GM18951 (cell line): Measurements from ENCODE around the gene GDF7.
"Not testable (repeated sequence)": the region's sequence is repeated elsewhere in the genome, so short reads cannot be mapped to it uniquely, and the experiment has no call there.

Source experiments
- POLR2A ChIP-seq: IDR thresholded peaks from 4 replicates; pipeline ENCODE4 v1.6.1; 2011; ENCODE audit warnings: mild to moderate bottlenecking; ENCODE audit not compliant: insufficient read length, insufficient read depth; ENCODE audit errors: extremely low read depth
- in situ Hi-C: fragments of 300-500 bp; cut with MboI; formaldehyde crosslinking; loops from one replicate; pipeline ENCODE4 v1.12.0; 2022; ENCODE audit warnings: low sequenced_read_pairs, mixed read lengths, inconsistent platforms; ENCODE audit not compliant: unreplicated experiment

Gene GDF7

GRCh38 chr2:20706217-20706616, 39.3 kb downstream of the GDF7 start:
- in situ Hi-C loops, result no loop called here

DNA sequence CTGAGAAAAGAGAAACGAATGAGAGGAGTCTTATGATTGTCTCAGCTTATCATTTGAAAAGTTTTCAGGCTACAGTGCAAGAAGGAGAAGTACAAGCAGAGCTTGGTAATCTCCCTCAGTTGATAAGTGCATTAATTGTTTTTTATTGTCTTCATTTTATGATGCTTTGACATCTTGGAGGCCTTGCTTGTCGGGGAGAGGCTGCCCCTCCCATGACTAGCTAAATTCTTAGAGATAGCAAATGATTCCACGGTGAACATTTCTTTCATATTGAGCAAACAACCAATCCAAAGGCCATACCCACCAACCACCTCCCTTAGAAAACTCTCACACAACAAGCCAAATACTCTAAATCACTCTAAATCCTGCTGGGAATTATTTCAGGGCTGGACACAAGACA, 39.8 kb downstream of the GDF7 start:
- TF ChIP-seq POLR2A, result no peak
- in situ Hi-C loops, result no loop called here

More at GRCh38 chr2:20706217-20706616, 39.3 kb downstream of the GDF7 start:
- TF ChIP-seq POLR2A, result no peak

DNA sequence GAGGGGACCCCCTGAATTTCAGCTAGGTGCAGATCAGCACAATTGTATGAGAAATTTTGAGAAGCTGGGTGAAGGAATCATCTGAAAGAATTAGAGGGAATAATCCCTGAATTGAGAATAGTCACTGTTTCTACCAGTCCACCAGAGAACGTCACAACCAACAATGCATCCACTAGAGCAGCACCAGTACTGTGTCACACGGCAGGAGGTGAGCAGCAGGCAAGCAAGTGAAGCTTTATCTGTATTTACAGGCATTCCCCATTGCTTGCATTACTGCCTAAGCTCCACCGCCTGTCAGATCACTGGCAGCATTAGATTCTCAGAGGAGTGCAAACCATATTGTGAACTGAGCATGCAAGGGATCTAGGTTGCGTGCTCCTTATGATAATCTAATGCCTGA, 40.7 kb downstream of the GDF7 start:
- TF ChIP-seq POLR2A, result no peak
- in situ Hi-C loops, result no loop called here

GRCh38 chr2:20711641-20712040, 44.7 kb downstream of the GDF7 start:
- in situ Hi-C loops, result not testable (repeated sequence)

DNA sequence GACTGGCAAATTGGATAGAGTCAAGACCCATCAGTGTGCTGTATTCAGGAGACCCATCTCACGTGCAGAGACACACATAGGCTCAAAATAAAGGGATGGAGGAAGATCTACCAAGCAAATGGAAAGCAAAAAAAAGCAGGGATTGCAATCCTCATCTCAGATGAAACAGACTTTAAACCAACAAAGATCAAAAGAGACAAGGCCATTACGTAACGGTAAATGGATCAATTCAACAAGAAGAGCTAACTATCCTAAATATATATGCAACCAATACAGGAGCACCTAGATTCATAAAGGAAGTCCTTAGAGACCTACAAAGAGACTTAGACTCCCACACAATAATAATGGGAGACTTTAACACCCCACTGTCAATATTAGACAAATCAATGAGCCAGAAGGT, 46.6 kb downstream of the GDF7 start:
- in situ Hi-C loops, result not testable (repeated sequence)

DNA sequence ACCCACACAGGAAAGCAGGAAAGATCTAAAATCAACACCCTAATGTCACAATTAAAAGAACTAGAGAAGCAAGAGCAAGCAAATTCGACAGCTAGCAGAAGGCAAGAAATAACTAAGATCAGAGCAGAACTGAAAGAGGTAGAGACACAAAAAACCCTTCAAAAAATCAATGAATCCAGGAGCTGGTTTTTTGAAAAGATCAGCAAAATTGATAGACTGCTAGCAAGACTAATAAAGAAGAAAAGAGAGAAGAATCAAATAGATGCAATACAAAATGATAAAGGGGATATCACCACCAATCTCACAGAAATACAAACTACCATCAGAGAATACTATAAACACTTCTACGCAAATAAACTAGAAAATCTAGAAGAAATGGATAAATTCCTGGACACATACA, 47.5 kb downstream of the GDF7 start:
- in situ Hi-C loops, result not testable (repeated sequence)

DNA sequence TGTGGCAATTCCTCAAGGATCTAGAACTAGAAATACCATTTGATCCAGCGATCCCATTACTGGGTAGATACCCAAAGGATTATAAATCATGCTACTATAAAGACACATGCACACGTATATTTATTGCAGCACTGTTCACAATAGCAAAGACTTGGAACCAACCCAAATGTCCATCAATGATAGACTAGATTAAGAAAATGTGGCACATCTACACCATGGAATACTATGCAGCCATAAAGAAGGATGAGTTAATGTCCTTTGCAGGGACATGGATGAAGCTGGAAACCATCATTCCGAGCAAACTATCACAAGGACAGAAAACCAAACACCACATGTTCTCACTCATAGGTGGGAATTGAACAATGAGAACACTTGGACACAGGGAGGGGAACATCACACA, 49.2 kb downstream of the GDF7 start:
- in situ Hi-C loops, result not testable (repeated sequence)

- in situ Hi-C loops, result no loop called here
- TF ChIP-seq POLR2A, result no peak
Observed at GRCh38 chr2:20717641-20718040, 50.7 kb downstream of the GDF7 start.

GRCh38 chr2:20722592-20723240, 55.8 kb downstream of the GDF7 start:
- no peak for TF ChIP-seq POLR2A
- in situ Hi-C loops, result no loop called here

DNA sequence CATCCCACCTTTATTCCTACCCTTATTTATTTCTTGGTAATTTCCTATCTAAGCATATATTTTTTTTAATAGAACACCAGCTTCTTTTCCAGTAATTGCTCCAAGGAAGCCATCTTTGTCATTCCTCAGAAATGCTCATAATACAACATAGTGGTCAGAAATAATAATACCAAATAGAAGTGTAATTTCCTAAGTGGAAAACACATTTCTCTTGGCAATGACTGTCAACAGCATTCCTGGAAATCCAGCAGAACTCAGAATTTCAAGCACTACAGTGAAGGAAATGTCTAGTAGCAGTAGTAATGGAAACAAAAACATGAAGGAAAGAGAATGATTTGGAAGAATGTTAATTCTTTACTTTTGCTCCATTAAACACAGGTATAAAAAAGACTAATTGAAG, 56.6 kb downstream of the GDF7 start:
- in situ Hi-C loops, result no loop called here
- TF ChIP-seq POLR2A, result no peak

DNA sequence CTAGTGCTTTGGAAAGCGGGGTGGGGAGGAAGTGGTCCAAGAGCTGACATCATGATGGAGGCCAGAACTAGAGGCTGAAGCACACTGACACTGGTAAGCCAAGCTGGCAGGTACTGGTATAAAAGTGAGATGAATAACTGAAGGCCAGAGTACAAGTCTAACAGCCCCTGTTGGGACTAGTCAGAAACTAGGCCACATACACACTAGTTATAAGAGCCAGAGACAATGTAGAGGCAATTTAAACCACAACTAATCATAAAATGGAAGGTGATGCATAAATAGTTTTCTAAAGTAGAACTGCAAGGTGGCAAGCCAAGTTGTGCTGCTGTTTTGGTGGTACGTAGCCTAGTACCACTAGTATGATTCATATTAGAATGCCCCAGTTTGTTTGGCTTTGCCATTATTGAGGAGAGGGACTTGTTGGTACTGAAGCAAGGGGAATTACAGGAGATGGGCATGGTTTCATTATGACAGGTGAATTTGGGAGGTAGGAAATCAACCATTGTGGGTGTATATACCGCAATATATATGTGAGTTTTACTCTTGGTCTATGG, 57.6 kb downstream of the GDF7 start:
- TF ChIP-seq POLR2A, result no peak
- in situ Hi-C loops, result no loop called here

DNA sequence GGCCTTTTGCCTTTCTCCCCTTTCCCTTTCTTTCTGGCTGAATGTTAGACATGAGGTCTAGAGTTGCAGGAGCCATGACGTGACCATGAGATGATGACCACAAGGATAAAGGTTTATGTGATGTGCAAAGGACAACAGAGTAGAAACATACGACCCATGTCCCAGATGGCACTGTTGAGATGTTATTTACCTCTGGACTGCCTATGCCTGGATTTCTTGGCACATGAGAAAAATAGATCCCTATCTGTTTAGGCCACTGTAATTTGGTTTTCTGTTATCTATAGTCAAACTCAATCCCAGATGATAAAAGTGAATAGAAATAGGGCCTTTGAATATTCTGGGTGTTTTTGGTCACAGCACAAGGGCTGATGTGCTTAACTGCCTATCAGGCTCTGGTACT, 58.8 kb downstream of the GDF7 start:
- TF ChIP-seq POLR2A, result no peak
- in situ Hi-C loops, result no loop called here

DNA sequence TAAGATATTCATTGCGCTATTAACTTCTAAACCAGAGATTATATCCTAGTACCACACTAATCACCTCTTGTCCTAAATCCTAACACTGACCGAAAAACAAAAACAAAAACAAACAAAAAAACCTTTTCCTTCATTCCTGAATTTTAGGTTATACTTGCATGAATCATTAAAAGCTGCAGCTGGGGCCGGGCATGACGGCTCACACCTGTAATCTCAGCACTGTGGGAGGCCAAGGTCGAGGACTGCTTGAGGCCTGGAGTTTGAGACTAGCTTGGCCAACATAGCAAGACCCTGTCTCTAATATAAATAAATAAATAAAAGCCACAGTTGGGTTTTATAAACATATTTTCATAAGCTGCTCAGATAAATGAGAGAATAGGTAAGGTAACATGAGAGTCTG, 60.0 kb downstream of the GDF7 start:
- TF ChIP-seq POLR2A, result no peak

DNA sequence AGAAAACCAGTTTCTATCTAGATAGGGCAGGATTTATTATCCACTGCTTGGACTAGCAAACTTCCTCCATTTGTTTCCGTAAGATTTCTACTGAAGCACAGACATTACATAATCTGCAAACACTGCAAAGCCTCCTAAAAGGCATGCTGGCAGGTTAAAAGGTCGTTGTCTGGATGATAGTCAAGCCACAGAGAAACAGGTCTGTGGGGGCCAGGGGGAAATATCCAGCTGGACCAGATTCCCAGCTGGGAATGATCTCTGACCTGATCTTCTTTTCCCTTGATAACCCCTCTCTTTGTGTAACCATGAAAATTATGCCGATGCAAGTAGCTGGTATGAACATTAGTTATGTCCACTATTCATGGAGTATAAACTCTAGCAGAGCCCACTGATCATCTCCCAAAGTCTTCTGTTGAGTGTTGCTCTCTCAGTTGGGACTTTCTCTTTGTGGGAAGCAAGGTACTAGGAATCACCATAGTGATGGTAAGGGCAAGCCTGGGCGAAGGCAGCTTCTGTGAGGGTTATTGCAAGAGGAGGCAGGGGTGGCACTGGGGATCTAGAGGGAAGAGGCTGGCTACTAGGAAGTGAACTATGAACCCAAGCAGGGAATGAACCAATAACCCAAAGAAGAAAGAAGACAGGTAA, 61.3 kb downstream of the GDF7 start:
- in situ Hi-C loops, result no loop called here
- TF ChIP-seq POLR2A, result no peak

More for the DNA sequence above, 60.0 kb downstream of the GDF7 start:
- in situ Hi-C loops, result no loop called here
